Hepatocyte (in vitro differentiated cells): ENCODE data around the gene ACSS1.

ENCODE experiments used
- CTCF ChIP-seq: fragments of 200-600 bp; sonication (generic); IDR thresholded peaks from 2 replicates; pipeline ENCODE4 v1.5.1; 2016; ENCODE audit warnings: antibody characterized with exemption, mild to moderate bottlenecking; ENCODE audit not compliant: poor library complexity
- EZH2 ChIP-seq: fragments of 200-600 bp; sonication (generic); IDR thresholded peaks from 2 replicates; pipeline ENCODE4 v1.6.1; 2016; ENCODE audit warnings: antibody characterized with exemption, mild to moderate bottlenecking, borderline replicate concordance
- EZH2phosphoT487 ChIP-seq: fragments of 200-600 bp; sonication (generic); IDR thresholded peaks from one replicate; pipeline ENCODE4 v1.6.1; 2018; ENCODE audit warnings: antibody characterized with exemption, mild to moderate bottlenecking, low read depth, moderate library complexity; ENCODE audit not compliant: unreplicated experiment, severe bottlenecking

- TF ChIP-seq CTCF (no peak), EZH2 (no peak), EZH2phosphoT487 (no peak)
Measured at GRCh38 chr20:25054096-25054820, 3.7 kb downstream of the ACSS1 start.
